T-helper 1 cell treated with Interleukin-12 subunit alpha and Interleukin-12 subunit beta and Interleukin-4 antibody, amounts not matched to agents 30 μg/mL and 1 μg/mL, for 36 hours (primary cell): Measurements from ENCODE around the gene SCYGR7.

Source experiments
- H3K27ac Mint-ChIP-seq: one replicate; pipeline ENCODE4 v1.8.0; 2021; ENCODE audit warnings: mild to moderate bottlenecking, mixed read lengths
- H3K27me3 Mint-ChIP-seq: one replicate; pipeline ENCODE4 v1.8.0; 2021; ENCODE audit warnings: low read depth, mixed read lengths
- H3K36me3 Mint-ChIP-seq: one replicate; pipeline ENCODE4 v1.8.0; 2021; ENCODE audit warnings: low read depth, mixed read lengths
- H3K4me1 Mint-ChIP-seq: one replicate; pipeline ENCODE4 v1.8.0; 2021; ENCODE audit warnings: low read depth, mixed read lengths
- H3K4me3 Mint-ChIP-seq: one replicate; pipeline ENCODE4 v1.8.0; 2021; ENCODE audit warnings: mild to moderate bottlenecking, moderate library complexity, mixed read lengths
- H3K9me3 Mint-ChIP-seq: one replicate; pipeline ENCODE4 v1.8.0; 2021; ENCODE audit warnings: mixed read lengths

Gene SCYGR7

GRCh38 chr2:227774011-227774624 lies 46.0 kb downstream of the SCYGR7 start:
- no peaks in the 10 kb centered on the region for H3K9me3 Mint-ChIP-seq
- no peak overlapping the region for H3K4me3 Mint-ChIP-seq
- H3K27ac Mint-ChIP-seq, result no peak overlapping the region
- H3K36me3 Mint-ChIP-seq, result no peaks in the 10 kb centered on the region
- H3K27me3 Mint-ChIP-seq, result no peaks in the 10 kb centered on the region
- H3K4me1 Mint-ChIP-seq, result no peaks in the 10 kb centered on the region

- Mint-ChIP-seq H3K27ac (no peak overlapping the region), H3K9me3 (no peaks in the 10 kb centered on the region), H3K4me3 (no peak overlapping the region), H3K27me3 (no peaks in the 10 kb centered on the region), H3K4me1 (no peaks in the 10 kb centered on the region), H3K36me3 (no peaks in the 10 kb centered on the region)
Measured at GRCh38 chr2:227774895-227775842, 47.0 kb downstream of the SCYGR7 start.
